GM13977 (cell line): Measurements from ENCODE around the gene GPR107.

Experiments used
- DNase-seq: peaks from one replicate; pipeline ENCODE4 v3.0.0; 2012; ENCODE audit warnings: low spot score
- CTCF ChIP-seq: IDR thresholded peaks from 2 replicates; pipeline ENCODE4 v1.5.1; 2012; ENCODE audit warnings: mild to moderate bottlenecking, control low read depth; ENCODE audit not compliant: insufficient read depth; ENCODE audit errors: extremely low read depth, missing control alignments
- in situ Hi-C: fragments of 300-500 bp; cut with MboI; formaldehyde crosslinking; loops from one replicate; pipeline ENCODE4 v1.12.0; 2022; ENCODE audit warnings: low sequenced_read_pairs, low pct_unique_long_range_greater_than_20kb, mixed read lengths, inconsistent platforms; ENCODE audit not compliant: unreplicated experiment

GPR107 gene

GRCh38 chr9:130149031-130149430 lies 95.3 kb downstream of the GPR107 start:
- in situ Hi-C loops, result no loop called here
- no peak for DNase-seq
- no peak for TF ChIP-seq CTCF

GRCh38 chr9:130149654-130150286 lies 96.1 kb downstream of the GPR107 start:
- TF ChIP-seq CTCF, result no peak
- DNase-seq, result no peak
- in situ Hi-C loops, result no loop called here

- in situ Hi-C loops, result no loop called here
- TF ChIP-seq CTCF, result no peak
- DNase-seq, result no peak
Measured at GRCh38 chr9:130150779-130151382, 97.2 kb downstream of the GPR107 start.

- in situ Hi-C loops, result no loop called here
- no peak for TF ChIP-seq CTCF
- DNase-seq, result no peak
Measured at GRCh38 chr9:130154816-130155215, 101.1 kb downstream of the GPR107 start.

- in situ Hi-C loops, result no loop called here
- no peak for TF ChIP-seq CTCF
- DNase-seq, result no peak
Measured at GRCh38 chr9:130155647-130156046, 101.9 kb downstream of the GPR107 start.

GRCh38 chr9:130156672-130157071 lies 103.0 kb downstream of the GPR107 start:
- in situ Hi-C loops, result no loop called here
- TF ChIP-seq CTCF, result no peak
- DNase-seq, result no peak
